ENCODE measurements around the gene CHM. TPM values are rescaled to one million over a fixed set of nuclear protein-coding genes. Genes with fewer than 3 reads are reported as not detected.

The CHM gene
- total RNA-seq, 2 donors from 2014 or later: 13.9 to 20.2 TPM

GRCh38 chrX:85897362-85898126 lies 149.8 kb downstream of the CHM start:
- intact Hi-C loops (cut with DNase I): no loop called here
- Histone ChIP-seq H3K36me3 (no peaks in the 10 kb centered on the region), H3K27ac (no peak overlapping the region), H3K9me3 (no peaks in the 10 kb centered on the region), H3K27me3 (replicated peaks; ENCODE audit: insufficient read depth) (no peaks in the 10 kb centered on the region), H3K4me3 (no peak overlapping the region), H3K4me1 (replicated peaks) (no peaks in the 10 kb centered on the region)
- no peak for TF ChIP-seq POLR2AphosphoS5 (IDR thresholded peaks at IDR 0.05)
- 75% methylated on average over 7 of the region's 7 CpGs for WGBS
- no peak for DNase-seq (ENCODE audit: low spot score)

DNA sequence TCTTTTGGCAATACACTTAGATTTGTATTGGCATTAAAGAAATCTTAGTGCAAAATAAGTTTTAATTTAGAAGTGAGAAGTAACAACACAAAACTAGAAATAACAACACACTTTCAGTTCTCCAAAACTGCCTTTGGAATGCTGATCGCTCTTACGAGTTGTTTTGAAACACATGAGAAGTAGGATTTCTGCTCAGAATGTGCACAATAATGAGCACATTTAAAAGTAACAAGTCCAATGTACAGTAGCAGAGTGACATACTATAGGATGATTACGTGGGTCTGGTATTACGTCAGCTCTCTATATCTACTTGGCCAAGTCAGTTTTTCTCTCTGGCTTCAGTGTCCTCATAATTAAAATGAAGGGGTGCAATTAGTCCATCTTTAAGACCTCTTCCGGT lies 164.8 kb downstream of the CHM start:
- no peaks in the 10 kb centered on the region for H3K9me3 ChIP-seq
- no peak overlapping the region for H3K27ac ChIP-seq
- H3K27me3 ChIP-seq (replicated peaks; ENCODE audit: insufficient read depth): no peaks in the 10 kb centered on the region
- TF ChIP-seq POLR2AphosphoS5 (IDR thresholded peaks at IDR 0.05) (no peak), CTCF (IDR thresholded peaks at IDR 0.05) (no peak), POLR2A (IDR thresholded peaks at IDR 0.05) (no peak)
- intact Hi-C loops (cut with DNase I): no loop called here
- no peaks in the 10 kb centered on the region for H3K4me1 ChIP-seq (replicated peaks)
- no peaks in the 10 kb centered on the region for H3K36me3 ChIP-seq
- no peak for DNase-seq (ENCODE audit: low spot score)
- WGBS: 94% methylated on average over 5 of the region's 5 CpGs
- no peak overlapping the region for H3K4me3 ChIP-seq

- Histone ChIP-seq H3K9me3 (no peaks in the 10 kb centered on the region), H3K4me1 (replicated peaks) (no peaks in the 10 kb centered on the region), H3K27me3 (replicated peaks; ENCODE audit: insufficient read depth) (no peaks in the 10 kb centered on the region), H3K27ac (no peak overlapping the region), H3K4me3 (no peak overlapping the region), H3K36me3 (no peaks in the 10 kb centered on the region)
- intact Hi-C loops (cut with DNase I): no loop called here
- TF ChIP-seq CTCF (IDR thresholded peaks at IDR 0.05): no peak
- TF ChIP-seq POLR2A (IDR thresholded peaks at IDR 0.05): no peak
- TF ChIP-seq POLR2AphosphoS5 (IDR thresholded peaks at IDR 0.05): no peak
- no peak for DNase-seq (ENCODE audit: low spot score)
- WGBS: 95% methylated on average over 3 of the region's 3 CpGs
Measured at GRCh38 chrX:85870585-85870984, 176.8 kb downstream of the CHM start.

GRCh38 chrX:85865324-85865723 lies 182.0 kb downstream of the CHM start:
- no peaks in the 10 kb centered on the region for H3K9me3 ChIP-seq
- no peaks in the 10 kb centered on the region for H3K4me1 ChIP-seq (replicated peaks)
- H3K36me3 ChIP-seq: no peaks in the 10 kb centered on the region
- intact Hi-C loops (cut with DNase I): no loop called here
- no peak for TF ChIP-seq CTCF (IDR thresholded peaks at IDR 0.05)
- TF ChIP-seq POLR2A (IDR thresholded peaks at IDR 0.05): no peak
- no peak for TF ChIP-seq POLR2AphosphoS5 (IDR thresholded peaks at IDR 0.05)
- H3K27me3 ChIP-seq (replicated peaks; ENCODE audit: insufficient read depth): no peaks in the 10 kb centered on the region
- no peak for DNase-seq (ENCODE audit: low spot score)
- H3K4me3 ChIP-seq: no peak overlapping the region
- H3K27ac ChIP-seq: no peak overlapping the region

- Histone ChIP-seq H3K4me1 (replicated peaks) (no peaks in the 10 kb centered on the region), H3K27ac (no peak overlapping the region), H3K27me3 (replicated peaks; ENCODE audit: insufficient read depth) (no peaks in the 10 kb centered on the region), H3K36me3 (no peaks in the 10 kb centered on the region), H3K9me3 (no peaks in the 10 kb centered on the region), H3K4me3 (no peak overlapping the region)
- intact Hi-C loops (cut with DNase I): no loop called here
- no peak for TF ChIP-seq CTCF (IDR thresholded peaks at IDR 0.05)
- TF ChIP-seq POLR2AphosphoS5 (IDR thresholded peaks at IDR 0.05): no peak
- no peak for TF ChIP-seq POLR2A (IDR thresholded peaks at IDR 0.05)
- no peak for DNase-seq (ENCODE audit: low spot score)
Measured at GRCh38 chrX:85859426-85859825, 187.9 kb downstream of the CHM start.
